Measurements from ENCODE around the gene ABI3BP. TPM values are rescaled to one million over a fixed set of nuclear protein-coding genes. Genes with fewer than 3 reads are reported as not detected.

Gene ABI3BP
- total RNA-seq, 5 donors from 2014 or later (not counting 1 experiment from before 2014, with no cell fraction given) = 0.18 to 0.66 (median 0.43) TPM; not detected in 2

GRCh38 chr3:100710261-100710968, 282.8 kb downstream of the ABI3BP start:
- H3K36me3 ChIP-seq (ENCODE audit: control insufficient read depth in 2 of 2, extremely low read depth in 1 of 2, insufficient read depth in 1 of 2, low read length in 1 of 2) = peaks cover 0 to 11% of the 10 kb centered on the region in 2 donors
- no peaks in the 10 kb centered on the region for H3K9me3 ChIP-seq
- 6% methylated on average over 6 of the region's 8 CpGs for WGBS (ENCODE audit: insufficient coverage)
- peak in 1 of 4 experiments; percentile 19 for ATAC-seq (replicated peaks in 1 of 4)
- peak overlapping the region; percentile 74 to 76 for H3K27ac Mint-ChIP-seq
- H3K27me3 Mint-ChIP-seq = peaks cover 4% of the 10 kb centered on the region in 2 donors
- H3K4me3 Mint-ChIP-seq = peak overlapping the region; percentile 79 to 88 (median 83)
- peaks cover 51 to 61% (median 55%) of the 10 kb centered on the region in 3 donors for H3K4me1 Mint-ChIP-seq
- peak in 29 of 35 experiments; percentile 6 to 68 (median 28) for DNase-seq
- H3K9me3 Mint-ChIP-seq = no peaks in the 10 kb centered on the region
- peaks cover 6 to 24% of the 10 kb centered on the region in 2 experiments for H3K4me1 ChIP-seq (ENCODE audit: control insufficient read depth in 1 of 2, extremely low read depth in 1 of 2, insufficient read depth in 2 of 2, low read length in 2 of 2)
- ChIA-PET POLR2A (interaction anchor here (0.5 to 0.8 kb wide), 7 partner anchors 9 to 908 kb away, joined by 3 to 4 read pairs (median 3); no protein-coding TSS in a partner anchor), CTCF (interaction anchor here (0.6 to 1.1 kb wide), 9 partner anchors 12 to 1889 kb away, joined by 3 to 7 read pairs (median 3); partner anchors contain the start of genes LNP1 (in 1 of the 2) and TOMM70 (in 1 of the 2))
- peak overlapping the region; percentile 45 to 67 for H3K4me3 ChIP-seq (ENCODE audit: control insufficient read depth in 1 of 2, extremely low read depth in 1 of 2, low read length in 1 of 2)
- peaks cover 0 to 2% of the 10 kb centered on the region in 2 experiments for H3K27me3 ChIP-seq (replicated peaks in 1 of 2; ENCODE audit: control insufficient read depth in 2 of 2, extremely low read depth in 1 of 2, insufficient read depth in 2 of 2, low read length in 1 of 2)
- H3K27ac ChIP-seq (ENCODE audit: low read length) = peak overlapping the region; percentile 84
- peaks cover 25% of the 10 kb centered on the region for H3K36me3 Mint-ChIP-seq

- peaks cover 0 to 2% of the 10 kb centered on the region in 2 experiments for H3K27me3 ChIP-seq (replicated peaks in 1 of 2; ENCODE audit: control insufficient read depth in 2 of 2, extremely low read depth in 1 of 2, insufficient read depth in 2 of 2, low read length in 1 of 2)
- Mint-ChIP-seq H3K27ac (peak overlapping the region; percentile 74 to 76), H3K4me1 (peaks cover 46 to 56% (median 49%) of the 10 kb centered on the region in 3 donors), H3K4me3 (peak overlapping the region; percentile 79 to 88 (median 87)), H3K9me3 (no peaks in the 10 kb centered on the region), H3K27me3 (peaks cover 4 to 8% of the 10 kb centered on the region in 2 donors), H3K36me3 (peaks cover 19% of the 10 kb centered on the region)
- peak overlapping the region; percentile 45 to 67 for H3K4me3 ChIP-seq (ENCODE audit: control insufficient read depth in 1 of 2, extremely low read depth in 1 of 2, low read length in 1 of 2)
- ATAC-seq (replicated peaks in 1 of 4) (peak; percentile 7 to 14 (median 12)), DNase-seq (peak in 27 of 35 experiments; percentile 3 to 55 (median 22))
- H3K4me1 ChIP-seq (ENCODE audit: control insufficient read depth in 1 of 2, extremely low read depth in 1 of 2, insufficient read depth in 2 of 2, low read length in 2 of 2) = peaks cover 6 to 24% of the 10 kb centered on the region in 2 experiments
- H3K27ac ChIP-seq (ENCODE audit: low read length) = peak overlapping the region; percentile 84
- POLR2A ChIA-PET = interaction anchor here in 1 of 2 donors (0.5 to 0.8 kb wide), 3 partner anchors 34 to 908 kb away, joined by 3 to 4 read pairs (median 3); no protein-coding TSS in a partner anchor
- H3K9me3 ChIP-seq = no peaks in the 10 kb centered on the region
- under 1% methylated on average over 14 of the region's 23 CpGs for WGBS (ENCODE audit: insufficient coverage)
- H3K36me3 ChIP-seq (ENCODE audit: control insufficient read depth in 2 of 2, extremely low read depth in 1 of 2, insufficient read depth in 1 of 2, low read length in 1 of 2) = peaks cover 0 to 6% of the 10 kb centered on the region in 2 donors
- CTCF ChIA-PET = interaction anchor here (0.6 to 1.1 kb wide), 8 partner anchors 16 to 1889 kb away, joined by 3 to 7 read pairs (median 3); partner anchors contain the start of genes LNP1 (in 1 of the 2) and TOMM70 (in 1 of the 2)
Measured at GRCh38 chr3:100709842-100710260, 283.4 kb downstream of the ABI3BP start.

- H3K27me3 Mint-ChIP-seq = peaks cover 4 to 8% of the 10 kb centered on the region in 2 donors
- WGBS (ENCODE audit: insufficient coverage) = under 1% methylated on average over 64 of the region's 76 CpGs
- peak; percentile 85 to 100 (median 95) for DNase-seq
- ChIA-PET POLR2A (interaction anchor here (0.6 to 1.1 kb wide), 12 partner anchors 8 to 1015 kb away, joined by 3 to 6 read pairs (median 3); partner anchors contain the start of genes CEP97 (in 1 of the 2), LNP1 (in 1 of the 2) and TBC1D23 (in 1 of the 2)), CTCF (interaction anchor here (0.6 to 1.1 kb wide), 3 partner anchors 26 to 970 kb away, joined by 3 read pairs; no protein-coding TSS in a partner anchor)
- peaks cover 44 to 51% (median 44%) of the 10 kb centered on the region in 3 donors for H3K4me1 Mint-ChIP-seq
- peak within 1 kb of the TSS; percentile 45 to 79 for H3K4me3 ChIP-seq (ENCODE audit: control insufficient read depth in 1 of 2, extremely low read depth in 1 of 2, low read length in 1 of 2)
- peak within 1 kb of the TSS; percentile 92 to 95 for H3K27ac Mint-ChIP-seq
- no peaks in the 10 kb centered on the region for H3K9me3 ChIP-seq
- peak within 1 kb of the TSS; percentile 84 for H3K27ac ChIP-seq (ENCODE audit: low read length)
- peaks cover 0 to 4% of the 10 kb centered on the region in 2 donors for H3K36me3 ChIP-seq (ENCODE audit: control insufficient read depth in 2 of 2, extremely low read depth in 1 of 2, insufficient read depth in 1 of 2, low read length in 1 of 2)
- peaks cover 6 to 24% of the 10 kb centered on the region in 2 experiments for H3K4me1 ChIP-seq (ENCODE audit: control insufficient read depth in 1 of 2, extremely low read depth in 1 of 2, insufficient read depth in 2 of 2, low read length in 2 of 2)
- H3K36me3 Mint-ChIP-seq = peaks cover 17% of the 10 kb centered on the region
- peak; percentile 93 to 94 (median 94) for ATAC-seq (replicated peaks in 1 of 4)
- peaks cover 0 to 2% of the 10 kb centered on the region in 2 experiments for H3K27me3 ChIP-seq (replicated peaks in 1 of 2; ENCODE audit: control insufficient read depth in 2 of 2, extremely low read depth in 1 of 2, insufficient read depth in 2 of 2, low read length in 1 of 2)
- H3K4me3 Mint-ChIP-seq = peak within 1 kb of the TSS; percentile 87 to 89 (median 88)
- no peaks in the 10 kb centered on the region for H3K9me3 Mint-ChIP-seq
Measured at GRCh38 chr3:100708989-100709841, 284.0 kb downstream of the ABI3BP start, which contains the start of gene TFG. TSS of gene TFG (plus strand) at chr3:100709494. CDS start at chr3:100713686, 4,192 bp downstream.

- H3K27me3 ChIP-seq (replicated peaks in 1 of 2; ENCODE audit: control insufficient read depth in 2 of 2, extremely low read depth in 1 of 2, insufficient read depth in 2 of 2, low read length in 1 of 2) = peaks cover 0 to 2% of the 10 kb centered on the region in 2 experiments
- H3K4me3 ChIP-seq (ENCODE audit: control insufficient read depth in 1 of 2, extremely low read depth in 1 of 2, low read length in 1 of 2) = peak overlapping the region; percentile 45 to 79
- Mint-ChIP-seq H3K9me3 (no peaks in the 10 kb centered on the region), H3K27ac (peak overlapping the region; percentile 92 to 95), H3K4me1 (peaks cover 40 to 45% (median 44%) of the 10 kb centered on the region in 3 donors), H3K36me3 (peaks cover 13% of the 10 kb centered on the region), H3K4me3 (peak overlapping the region; percentile 87 to 89 (median 88)), H3K27me3 (peaks cover 5 to 8% of the 10 kb centered on the region in 2 donors)
- peaks cover 6 to 21% of the 10 kb centered on the region in 2 experiments for H3K4me1 ChIP-seq (ENCODE audit: control insufficient read depth in 1 of 2, extremely low read depth in 1 of 2, insufficient read depth in 2 of 2, low read length in 2 of 2)
- DNase-seq (no peak), ATAC-seq (replicated peaks in 1 of 4) (no peak)
- peak overlapping the region; percentile 84 for H3K27ac ChIP-seq (ENCODE audit: low read length)
- ChIA-PET POLR2A (interaction anchor here (0.6 to 1.1 kb wide), 11 partner anchors 13 to 1016 kb away, joined by 3 to 6 read pairs (median 3); partner anchors contain the start of genes CEP97 (in 1 of the 2), LNP1 (in 1 of the 2) and TBC1D23 (in 1 of the 2)), CTCF (interaction anchor here (0.6 to 0.8 kb wide), 2 partner anchors 117 to 640 kb away, joined by 3 read pairs; no protein-coding TSS in a partner anchor)
- no peaks in the 10 kb centered on the region for H3K9me3 ChIP-seq
- WGBS (ENCODE audit: insufficient coverage) = no CpG with 5 or more reads among the region's 3 CpGs
- H3K36me3 ChIP-seq (ENCODE audit: control insufficient read depth in 2 of 2, extremely low read depth in 1 of 2, insufficient read depth in 1 of 2, low read length in 1 of 2) = no peaks in the 10 kb centered on the region
Measured at GRCh38 chr3:100708644-100708988, 284.6 kb downstream of the ABI3BP start.

GRCh38 chr3:100706365-100706764, 286.9 kb downstream of the ABI3BP start:
- Histone ChIP-seq H3K9me3 (no peaks in the 10 kb centered on the region), H3K4me1 (ENCODE audit: control insufficient read depth in 1 of 2, extremely low read depth in 1 of 2, insufficient read depth in 2 of 2, low read length in 2 of 2) (peaks cover 4 to 20% of the 10 kb centered on the region in 2 experiments), H3K36me3 (ENCODE audit: control insufficient read depth in 2 of 2, extremely low read depth in 1 of 2, insufficient read depth in 1 of 2, low read length in 1 of 2) (no peaks in the 10 kb centered on the region), H3K4me3 (ENCODE audit: control insufficient read depth in 1 of 2, extremely low read depth in 1 of 2, low read length in 1 of 2) (no peak overlapping the region), H3K27me3 (replicated peaks in 1 of 2; ENCODE audit: control insufficient read depth in 2 of 2, extremely low read depth in 1 of 2, insufficient read depth in 2 of 2, low read length in 1 of 2) (peaks cover 0 to 2% of the 10 kb centered on the region in 2 experiments), H3K27ac (ENCODE audit: low read length) (no peak overlapping the region)
- Mint-ChIP-seq H3K27ac (no peak overlapping the region), H3K4me1 (peaks cover 20 to 23% (median 23%) of the 10 kb centered on the region in 3 donors), H3K36me3 (peaks cover 3% of the 10 kb centered on the region), H3K4me3 (no peak overlapping the region), H3K9me3 (no peaks in the 10 kb centered on the region), H3K27me3 (peaks cover 12 to 15% of the 10 kb centered on the region in 2 donors)
- ChIA-PET POLR2A (interaction anchor here in 1 of 2 donors (0.6 kb wide), 2 partner anchors 19 to 568 kb away, joined by 3 to 13 read pairs; no protein-coding TSS in a partner anchor), CTCF (interaction anchor here in 1 of 2 donors (1.2 to 1.5 kb wide), 2 partner anchors 8 to 875 kb away, joined by 3 read pairs; no protein-coding TSS in a partner anchor)
- ATAC-seq (replicated peaks in 1 of 4) (no peak), DNase-seq (no peak)
- no CpG with 5 or more reads among the region's 3 CpGs for WGBS (ENCODE audit: insufficient coverage)
